HG03135 (cell line): ENCODE data around the gene BCL11B.

Experiments
- ATAC-seq: cut with Tn5 transposase; IDR thresholded peaks from one replicate; pipeline ENCODE4 v1.9.1; 2021; ENCODE audit warnings: mild to moderate bottlenecking, moderate library complexity; ENCODE audit not compliant: unreplicated experiment

BCL11B gene

DNA sequence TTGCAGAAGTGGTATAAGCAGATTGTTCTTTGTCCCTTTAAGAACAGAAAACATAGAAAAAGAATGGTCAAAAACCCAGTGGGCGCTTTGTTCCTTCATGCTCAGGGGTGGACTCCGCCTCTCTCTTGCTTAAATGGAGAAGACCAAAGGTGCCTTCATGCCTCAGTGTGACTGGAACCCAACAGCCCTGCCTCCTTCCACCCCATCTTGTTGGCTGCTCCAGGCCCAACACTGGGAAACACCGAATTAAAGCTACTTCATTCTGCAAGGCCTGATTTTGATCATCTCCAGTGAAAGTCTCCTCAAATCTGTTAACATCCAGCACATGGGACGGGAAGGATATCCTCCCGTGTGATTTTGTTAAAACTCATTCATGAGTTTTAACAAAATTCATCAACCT, 103.7 kb downstream of the BCL11B start:
- ATAC-seq: no peak

DNA sequence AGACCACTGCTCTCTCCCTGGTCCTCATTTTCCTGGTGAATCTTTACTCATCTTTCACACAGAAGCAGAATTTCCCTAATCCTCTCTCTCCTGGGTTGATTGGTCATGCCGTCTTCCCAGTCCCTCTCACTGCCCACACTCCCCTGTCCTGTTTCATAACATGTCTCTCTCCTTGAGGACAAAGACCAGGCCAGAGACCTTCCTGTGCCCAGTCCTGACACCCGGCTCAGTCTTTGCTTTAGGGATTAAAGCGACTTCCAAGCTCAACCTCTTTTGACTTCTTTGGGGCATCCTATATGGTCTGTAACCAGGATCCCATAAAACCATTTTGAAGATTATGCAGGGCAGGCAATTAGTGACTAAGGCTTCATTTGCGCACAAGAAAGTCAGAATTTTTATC, 105.5 kb downstream of the BCL11B start:
- ATAC-seq: no peak

DNA sequence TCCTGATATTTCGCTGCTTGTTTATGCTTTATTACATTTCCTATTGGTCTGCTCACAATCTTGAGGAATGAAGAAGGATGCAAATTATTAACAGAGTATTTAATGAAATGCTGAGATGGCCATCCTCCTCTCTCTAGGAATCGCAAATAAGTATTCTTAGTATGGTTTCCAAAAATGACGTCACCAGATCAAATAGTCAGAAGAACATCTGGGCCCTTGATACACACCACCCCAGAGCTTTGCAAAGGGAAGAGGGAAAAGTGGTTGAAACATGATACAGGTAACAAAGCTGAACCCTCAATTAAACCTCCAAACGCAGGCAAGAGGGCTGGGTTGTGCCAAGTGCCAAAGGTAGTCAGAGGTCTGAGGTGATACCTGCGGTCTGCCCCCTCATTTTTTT, 107.3 kb downstream of the BCL11B start:
- no peak for ATAC-seq

DNA sequence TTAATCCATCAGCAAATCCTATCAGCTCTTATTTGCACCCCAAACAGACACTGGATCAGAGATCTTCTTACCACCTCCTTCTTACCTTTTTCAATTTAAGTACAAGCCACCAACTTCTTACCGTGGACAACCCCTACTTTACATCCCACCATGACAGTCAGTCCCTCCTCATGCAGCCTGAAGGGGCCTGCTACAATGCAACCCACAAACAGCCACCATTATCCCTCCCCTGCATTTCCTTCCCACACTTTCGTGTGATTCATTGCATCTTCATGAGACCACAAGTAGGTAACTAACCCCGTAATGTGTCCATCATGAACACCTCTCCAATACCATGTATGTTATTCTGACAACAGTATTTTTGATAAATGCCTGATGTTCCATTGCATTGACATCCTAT, 108.6 kb downstream of the BCL11B start:
- ATAC-seq: no peak

DNA sequence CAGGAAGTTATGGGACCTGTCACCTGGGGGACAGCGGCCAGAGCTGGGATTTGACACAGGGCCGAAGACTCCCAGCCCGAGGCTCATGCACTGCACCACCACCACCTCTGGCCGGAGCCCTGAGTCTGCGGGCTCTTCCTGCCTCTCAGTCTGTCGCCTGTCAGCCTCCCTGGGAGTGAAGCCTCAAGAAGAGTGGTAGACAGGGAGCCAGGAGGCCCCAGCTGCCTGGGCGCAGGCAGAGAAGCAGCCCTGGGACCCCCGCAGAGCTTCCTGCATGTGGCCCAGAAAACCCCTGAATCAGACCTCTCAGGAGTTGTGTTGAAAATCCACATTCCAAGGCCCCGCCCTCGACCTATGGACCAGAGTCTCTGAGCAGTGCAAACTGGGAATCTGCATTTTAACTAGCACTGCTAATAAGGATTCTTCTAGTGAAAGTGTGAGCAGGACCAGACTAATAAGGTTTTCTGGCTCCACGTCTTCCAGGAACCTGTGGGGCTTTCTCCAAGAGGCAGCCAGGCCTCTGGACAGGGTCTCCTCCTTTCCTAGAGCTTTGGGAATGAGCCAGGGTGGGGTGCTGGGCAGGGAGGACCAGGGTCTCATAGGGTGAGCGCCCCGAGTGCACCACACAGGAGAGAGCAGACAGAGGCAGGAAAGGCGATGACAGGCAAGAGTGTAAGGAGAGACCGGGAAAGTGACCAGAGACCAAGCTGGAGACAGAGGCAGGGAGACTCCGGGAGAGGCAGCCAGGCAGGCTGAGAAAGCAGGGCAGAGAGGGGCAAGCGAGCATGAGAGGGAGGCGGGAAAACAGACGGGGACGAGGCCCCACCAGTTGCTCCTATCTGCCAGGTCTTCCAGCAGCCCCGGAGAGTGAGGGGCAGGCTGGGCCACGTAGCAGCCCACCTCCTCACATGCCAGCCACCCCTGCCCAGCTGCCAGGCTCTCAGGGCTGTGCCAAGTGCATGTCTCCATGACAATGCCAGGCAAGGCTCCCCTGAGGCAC, 112.4 kb downstream of the BCL11B start:
- no peak for ATAC-seq

DNA sequence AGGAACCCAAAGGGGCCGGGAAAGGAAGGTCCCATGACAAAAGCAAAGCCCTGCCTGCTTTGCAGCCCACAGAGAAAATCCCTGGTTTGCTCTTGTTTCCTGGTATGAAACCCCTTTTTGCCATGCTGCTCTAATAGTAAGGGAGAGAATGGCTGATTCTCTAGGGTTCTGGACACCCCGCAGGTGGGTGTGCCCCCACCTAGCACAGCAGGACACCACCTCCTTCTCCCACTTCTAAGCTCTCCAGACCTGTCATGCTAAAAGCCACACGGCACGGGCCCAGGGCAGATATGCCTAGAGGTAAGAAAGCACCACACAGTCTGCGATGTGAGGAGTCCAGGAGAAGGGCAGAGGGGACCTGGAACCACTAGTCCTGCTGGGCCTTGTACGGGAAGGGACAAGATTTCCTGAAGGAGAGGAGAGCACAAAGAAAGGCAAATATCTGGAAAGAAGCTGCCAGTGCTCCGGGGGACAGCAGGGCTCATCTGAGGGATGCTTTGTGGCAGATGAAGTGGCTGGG, 113.3 kb downstream of the BCL11B start:
- no peak for ATAC-seq

DNA sequence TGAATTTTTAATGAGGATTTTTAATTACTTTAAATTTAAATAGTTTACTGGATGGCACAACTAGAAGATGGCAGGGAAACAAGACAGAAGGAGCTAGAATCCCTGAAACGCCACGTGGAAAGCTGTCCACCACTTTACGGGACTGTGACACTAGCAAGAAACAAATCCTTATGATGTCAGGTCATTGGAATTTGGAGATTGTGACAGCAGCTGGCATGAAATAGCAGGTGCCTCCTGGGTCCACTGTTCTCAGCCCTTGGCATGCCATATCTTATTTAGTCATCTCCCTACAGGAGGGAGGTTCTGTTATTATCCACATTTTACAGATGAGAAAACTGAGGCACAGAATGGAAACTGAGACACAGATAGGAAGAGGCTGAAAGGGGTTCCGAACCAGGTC, 113.8 kb downstream of the BCL11B start:
- ATAC-seq: no peak

DNA sequence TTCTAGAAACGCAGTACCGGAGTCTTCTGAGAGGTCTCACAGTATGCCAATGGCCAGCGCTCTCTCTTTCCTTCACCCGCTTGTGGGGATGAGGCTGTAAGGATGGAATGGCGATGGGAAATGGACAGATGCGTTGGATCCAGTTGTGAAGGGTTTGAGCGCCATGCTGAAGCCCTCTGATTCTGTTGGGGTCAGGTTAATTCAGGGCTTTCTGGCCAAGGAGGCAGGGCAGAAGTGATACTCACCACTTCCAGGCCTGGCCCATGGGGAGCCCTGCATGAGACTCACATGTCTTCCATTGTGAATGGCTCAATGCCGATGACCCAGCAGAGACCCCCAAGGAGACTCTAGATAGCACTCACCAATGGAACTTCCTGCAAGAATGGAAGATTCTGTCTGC, 114.3 kb downstream of the BCL11B start:
- ATAC-seq: no peak

DNA sequence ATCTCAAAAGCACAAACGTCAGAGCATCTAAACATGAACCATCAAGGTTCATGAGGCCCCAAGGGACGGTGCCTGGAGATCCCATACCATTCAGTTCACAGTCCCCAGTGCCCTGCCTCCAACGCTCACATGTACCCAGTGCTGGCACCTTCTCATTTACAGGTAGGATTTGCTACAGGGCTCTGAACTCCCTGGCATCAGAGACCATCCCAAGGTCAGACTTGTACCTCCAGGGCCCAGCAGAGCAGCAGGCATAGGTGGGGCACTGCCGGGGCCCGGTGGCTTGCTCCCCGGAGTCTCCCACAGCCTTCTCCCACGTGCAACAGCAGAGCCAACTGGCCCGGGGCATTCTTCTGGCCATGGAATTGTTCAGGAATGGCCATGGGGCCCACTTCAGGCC, 114.8 kb downstream of the BCL11B start:
- ATAC-seq: no peak

DNA sequence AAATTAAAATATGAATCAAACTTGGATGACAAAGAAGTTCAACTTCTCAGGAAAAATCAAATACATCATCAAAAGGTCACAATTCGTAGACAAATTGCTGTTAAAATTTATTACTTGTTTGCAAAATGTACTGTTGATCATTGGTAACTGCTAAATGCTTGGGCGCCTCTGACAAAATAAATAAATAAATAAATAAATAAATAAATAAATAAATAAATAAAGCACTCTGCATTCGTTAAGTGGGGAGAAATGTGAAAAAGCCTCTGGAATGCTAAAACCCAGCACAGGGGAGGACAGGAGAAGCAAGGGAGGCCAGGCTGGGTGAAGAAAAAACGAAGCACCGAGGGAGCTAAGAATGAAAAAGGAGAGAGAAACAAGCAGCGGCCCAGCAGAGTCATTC, 115.2 kb downstream of the BCL11B start:
- no peak for ATAC-seq

DNA sequence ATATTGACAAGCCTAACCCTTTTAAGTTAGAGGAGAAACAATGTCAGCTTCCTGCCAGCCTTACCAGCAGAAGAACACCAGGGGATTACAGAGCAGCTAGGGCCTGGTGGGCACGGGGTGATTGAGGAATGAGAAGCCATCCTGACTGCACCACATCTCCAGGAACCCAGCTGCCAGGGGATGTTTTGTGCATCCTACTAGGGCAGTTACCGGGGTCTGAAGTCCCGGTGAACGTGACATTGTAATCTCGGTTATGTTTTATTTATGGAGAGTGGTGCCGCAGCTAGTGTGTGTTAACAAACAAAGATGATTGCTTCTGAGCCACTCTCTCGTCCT, 115.9 kb downstream of the BCL11B start:
- no peak for ATAC-seq

DNA sequence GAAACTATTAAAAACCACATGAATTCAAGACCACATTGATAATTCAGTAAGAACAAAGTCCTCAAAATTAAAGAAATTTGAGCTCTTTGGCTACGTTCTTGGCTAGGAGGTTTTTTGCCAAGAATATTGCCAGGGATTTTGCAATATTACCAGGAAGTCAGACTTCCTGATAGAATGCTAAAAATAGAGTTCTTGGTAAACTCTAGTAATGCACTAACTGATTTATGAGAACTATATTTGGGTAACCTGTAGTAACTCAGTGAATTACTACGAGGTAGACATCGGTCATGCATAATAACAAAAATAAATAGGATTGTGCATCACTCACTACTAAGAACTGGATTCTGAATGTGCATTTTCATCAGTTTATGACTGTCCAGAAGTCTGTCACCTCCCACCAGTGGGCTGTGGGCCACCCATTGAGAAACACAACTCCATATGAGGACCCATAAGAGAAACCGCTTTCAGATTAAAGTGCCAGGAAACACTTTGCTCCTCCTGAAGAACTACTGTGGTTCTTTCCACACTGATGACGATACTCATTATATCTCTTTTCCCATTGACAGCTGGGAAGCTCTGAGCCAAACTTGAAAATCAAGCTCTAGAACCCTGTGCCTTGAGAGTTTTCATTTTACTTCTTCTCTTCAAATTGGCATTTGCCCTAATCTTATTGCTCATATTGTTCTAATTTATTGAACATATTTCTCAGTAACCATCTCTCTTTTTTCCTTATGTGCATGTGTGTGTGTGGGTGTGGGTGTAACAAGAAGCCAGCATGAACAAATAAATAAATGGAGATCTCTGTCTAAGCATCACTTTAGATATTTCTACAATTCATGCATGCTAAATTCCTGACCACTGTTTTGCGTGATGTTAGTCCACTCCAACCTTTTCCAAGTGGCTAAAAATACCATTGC, 116.6 kb downstream of the BCL11B start:
- ATAC-seq: no peak

DNA sequence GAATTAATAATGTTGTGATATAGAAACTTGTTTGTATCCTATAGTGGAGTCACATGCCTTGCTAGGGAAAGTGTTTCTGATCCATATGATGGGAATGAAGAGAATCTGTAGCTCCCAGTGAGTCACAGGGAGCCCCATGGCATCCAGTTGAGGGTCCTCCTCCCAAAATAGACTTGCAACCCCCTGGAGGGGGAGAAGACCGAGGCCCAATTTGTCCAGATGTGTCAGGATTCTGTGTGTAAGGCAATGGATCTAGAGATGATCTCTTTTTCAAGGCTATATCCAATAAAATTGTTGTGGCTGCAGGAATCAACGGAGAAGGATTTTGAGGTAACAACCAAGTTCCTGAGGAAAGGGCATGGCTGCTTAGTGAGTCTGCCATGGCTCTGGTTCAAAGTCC, 121.8 kb downstream of the BCL11B start:
- ATAC-seq: no peak

DNA sequence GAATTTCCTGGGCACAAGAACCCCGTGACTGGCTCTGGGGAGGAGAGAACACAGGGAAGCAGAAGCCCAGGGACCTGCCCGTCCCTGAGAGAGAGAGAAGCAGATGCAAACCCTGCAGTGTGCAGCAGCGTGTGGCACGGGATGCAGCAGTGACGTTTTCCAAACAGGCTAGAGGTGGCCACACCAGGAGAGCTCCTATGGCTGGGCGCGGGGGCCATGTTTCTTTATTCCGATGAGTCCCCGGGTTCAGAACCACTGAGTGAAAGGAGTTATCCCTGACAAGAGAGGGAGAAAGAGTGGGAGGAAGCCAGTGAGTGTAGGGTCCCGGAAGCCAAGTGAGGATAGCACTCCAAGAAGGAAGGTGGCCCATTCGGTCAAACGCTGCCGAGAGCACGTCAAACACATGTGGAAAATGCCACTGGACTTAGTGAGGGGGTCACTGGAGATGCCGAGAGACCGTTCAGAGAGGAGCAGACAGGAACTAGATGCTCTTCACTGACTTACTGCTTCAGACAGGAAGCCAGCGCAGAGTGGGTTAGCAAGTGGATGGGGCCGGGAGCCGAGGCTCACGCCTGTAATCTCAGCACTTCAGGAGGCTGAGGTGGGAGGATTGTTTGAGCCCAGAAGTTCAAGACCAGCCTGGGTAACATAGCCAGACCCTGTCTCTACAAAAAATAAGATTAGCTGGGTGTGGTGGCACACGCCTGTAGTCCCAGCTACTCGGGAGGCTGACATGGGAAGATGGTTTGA, 123.0 kb downstream of the BCL11B start:
- no peak for ATAC-seq

DNA sequence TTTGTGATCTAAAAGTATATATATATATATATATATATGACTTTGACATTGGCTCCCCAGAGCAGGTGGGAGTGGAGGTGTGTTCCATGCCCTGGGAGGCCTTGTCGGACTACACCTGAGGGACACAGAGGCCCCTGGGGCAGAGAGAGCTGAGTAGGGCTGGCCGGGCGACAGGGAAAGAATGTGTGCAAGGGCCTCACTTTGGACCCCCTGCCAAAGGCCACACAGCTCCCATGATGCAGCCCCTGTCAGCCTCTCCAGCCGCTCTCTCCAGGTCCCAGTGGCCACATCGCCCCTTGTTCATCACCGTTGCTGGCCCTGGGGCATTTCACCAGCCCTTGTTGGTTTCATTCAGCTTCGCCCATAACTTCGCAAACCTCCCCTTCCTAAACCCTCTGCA, 123.9 kb downstream of the BCL11B start:
- no peak for ATAC-seq

DNA sequence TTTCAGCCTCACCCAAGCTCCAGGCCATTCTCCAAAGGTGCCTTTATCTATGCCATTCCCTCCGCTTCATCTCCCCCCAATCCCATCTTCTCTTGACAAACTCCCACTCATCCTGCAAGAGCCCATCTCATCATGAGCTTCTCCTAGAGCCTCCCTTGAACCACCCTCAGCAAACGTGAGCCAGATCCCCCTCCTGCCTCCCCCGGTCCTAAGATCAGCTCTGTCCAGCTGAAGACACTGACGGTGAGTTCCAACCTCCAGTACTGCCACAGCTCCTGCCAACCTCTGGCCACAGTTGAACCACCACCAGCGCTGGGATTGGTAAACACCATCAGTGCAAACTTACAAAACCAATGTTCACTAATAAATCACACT, 124.6 kb downstream of the BCL11B start:
- no peak for ATAC-seq

DNA sequence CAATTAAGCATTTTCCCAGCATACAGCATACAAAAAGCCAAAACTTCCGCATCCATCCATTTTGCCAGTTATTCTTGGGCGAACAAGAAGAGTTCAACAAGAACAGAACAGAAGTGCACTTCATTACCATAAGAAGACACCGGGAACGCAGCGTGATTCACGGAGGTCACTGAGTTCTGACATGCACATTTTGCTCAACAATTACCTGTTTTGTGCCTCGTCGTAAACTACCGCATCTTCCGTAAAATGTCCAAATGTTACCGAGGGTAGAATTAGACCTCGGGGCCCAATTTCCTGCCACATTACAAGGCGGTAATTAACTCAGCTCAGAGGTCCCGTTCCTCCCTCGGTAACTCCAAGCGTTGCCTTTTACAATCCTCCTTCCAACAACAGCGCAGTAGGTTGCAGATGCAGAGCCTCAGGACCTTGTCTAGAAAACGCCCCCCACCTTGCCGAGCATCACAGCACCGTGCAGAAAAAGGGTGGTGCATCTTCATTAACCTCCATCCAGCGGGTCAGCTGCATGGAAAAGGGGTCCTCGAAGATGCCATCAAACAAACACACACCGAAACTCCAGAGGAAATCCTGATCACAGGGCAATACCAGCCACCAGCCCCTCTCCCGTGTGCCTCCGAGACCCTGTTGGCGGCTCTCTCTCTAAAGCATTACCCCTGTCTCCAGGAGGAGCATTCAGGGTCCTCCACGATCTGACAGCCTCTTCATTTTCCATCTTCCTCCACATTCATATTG, 125.2 kb downstream of the BCL11B start:
- ATAC-seq: no peak

DNA sequence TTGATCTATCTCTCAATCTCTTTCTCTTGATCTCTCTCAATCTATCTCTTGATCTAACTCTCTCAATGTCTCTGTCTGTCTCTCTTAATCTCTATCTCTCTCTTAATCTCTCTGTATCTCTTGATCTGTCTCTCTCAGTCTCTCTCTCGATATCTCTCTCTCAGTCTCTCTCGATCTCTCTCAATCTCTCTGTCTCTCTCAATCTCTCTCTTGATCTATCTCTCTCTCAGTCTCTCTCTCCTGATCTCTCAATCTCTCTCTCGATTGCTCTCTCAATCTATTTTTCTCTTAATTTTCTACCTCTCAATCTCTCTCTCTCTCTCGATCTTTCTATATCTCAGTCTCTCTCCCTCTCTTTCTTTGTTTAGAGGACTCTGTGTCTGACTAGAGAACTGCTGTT, 126.7 kb downstream of the BCL11B start:
- no peak for ATAC-seq

DNA sequence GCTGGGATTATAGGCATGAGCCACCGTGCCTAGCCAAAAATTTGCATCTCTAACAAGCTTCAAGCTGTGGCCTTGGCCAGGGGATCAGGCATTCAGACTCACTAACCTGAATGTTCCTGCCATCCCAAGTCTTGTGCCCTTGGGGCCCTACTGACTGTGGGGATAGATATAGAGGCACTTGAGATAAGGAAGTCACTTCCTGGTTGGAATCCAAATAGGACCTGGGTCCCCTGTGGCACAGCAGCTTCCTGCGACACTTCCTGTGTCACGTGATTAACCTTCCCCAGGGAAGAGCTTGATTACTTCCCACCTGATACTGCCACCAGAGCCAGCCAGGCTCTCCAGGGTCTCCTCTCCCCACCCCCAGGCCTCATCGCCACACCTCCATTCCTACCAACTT, 128.2 kb downstream of the BCL11B start:
- no peak for ATAC-seq

DNA sequence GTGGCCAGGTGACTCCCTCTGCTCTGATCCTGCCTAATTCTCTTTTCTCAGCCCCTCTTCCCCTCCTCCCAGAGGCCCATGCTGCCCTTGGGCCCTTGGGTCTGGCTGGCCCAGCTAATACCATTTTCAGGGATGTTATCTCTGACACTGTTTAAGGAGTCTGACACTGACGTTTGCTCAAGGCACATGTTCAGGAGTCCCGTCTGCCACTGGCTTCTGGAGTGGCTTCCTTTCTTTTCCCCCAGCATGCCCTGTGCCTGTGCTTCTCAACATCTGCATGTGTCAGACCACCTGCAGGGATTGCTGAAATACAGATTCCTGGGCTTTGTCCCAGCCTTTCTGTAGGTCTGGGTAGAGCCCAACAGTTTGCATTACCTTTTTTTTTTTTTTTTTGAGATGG, 128.9 kb downstream of the BCL11B start:
- ATAC-seq: no peak
